ENCODE results near the gene CAPN15. TPM values are rescaled to one million over a fixed set of nuclear protein-coding genes. Genes with fewer than 3 reads are reported as not detected.

The CAPN15 gene
- total and polyA plus RNA-seq, 2 of the 4 experiments (the other 2 are of a cell fraction): 9.3 to 24.3 TPM

- WGBS, 2 experiments (ENCODE audit: extremely low coverage in 2 of 2, insufficient read length in 1 of 2): 64% methylated on average over 4 of the region's 26 CpGs; no CpG with 5 or more reads in 1 of the 2 experiments
- Histone ChIP-seq H3K4me2 (ENCODE audit: low read depth, low read length) (peak within 1 kb of the TSS; percentile 50; the same call in 1 of the 2 replicates), H4K8ac (ENCODE audit: low read depth in 2 of 2, low read length in 2 of 2) (peak within 1 kb of the TSS; percentile 93 to 94), H3K4ac (ENCODE audit: low read depth, low read length) (peak within 1 kb of the TSS; percentile 79), H2AK5ac (ENCODE audit: low read depth, low read length) (peak within 1 kb of the TSS; percentile 80; the same call in 1 of the 2 replicates), H3K9me1 (ENCODE audit: insufficient read depth, low read length) (peaks cover 4% of the 10 kb centered on the region), H2AFZ (replicated peaks; ENCODE audit: low read length, poor library complexity) (peak within 1 kb of the TSS; percentile 95), H3K27me3 (ENCODE audit: control insufficient read depth, insufficient read depth, low read length) (peaks cover 10% of the 10 kb centered on the region), H3K9me3 (ENCODE audit: control insufficient read depth, insufficient read depth, low read length) (no peaks in the 10 kb centered on the region), H3K9ac (ENCODE audit: low read depth, low read length) (peak within 1 kb of the TSS; percentile 34; the same call in 1 of the 2 replicates), H2BK20ac (ENCODE audit: low read depth, low read length) (peak within 1 kb of the TSS; percentile 60; the same call in 1 of the 2 replicates), H3K27ac (ENCODE audit: insufficient read depth, low read length) (peak within 1 kb of the TSS; percentile 39), H2BK5ac (ENCODE audit: low read depth, low read length, poor library complexity, severe bottlenecking) (no peak within 1 kb of the TSS), H3K4me1 (ENCODE audit: control insufficient read depth, insufficient read depth, low read length) (peaks cover 23% of the 10 kb centered on the region), H3K56ac (ENCODE audit: extremely low read depth, insufficient read depth, low read length) (no peak within 1 kb of the TSS), H2BK15ac (ENCODE audit: low read depth, low read length) (peak within 1 kb of the TSS; percentile 53; the same call in 1 of the 3 replicates), H3K36me3 (ENCODE audit: control insufficient read depth, insufficient read depth, low read length) (no peaks in the 10 kb centered on the region), H3K79me1 (ENCODE audit: low read depth in 1 of 2, low read length in 2 of 2) (peaks cover 0 to 17% of the 10 kb centered on the region in 2 experiments; a peak in 2 of 4 replicates), H2BK120ac (ENCODE audit: low read depth, low read length) (peak within 1 kb of the TSS; percentile 27; the same call in 1 of the 2 replicates), H3K14ac (replicated peaks; ENCODE audit: low read depth, low read length) (peak within 1 kb of the TSS; percentile 59; the same call in 1 of the 2 replicates), H4K5ac (ENCODE audit: low read depth, low read length) (peak within 1 kb of the TSS; percentile 91), H2AK9ac (replicated peaks; ENCODE audit: low read depth, low read length, poor library complexity) (peak within 1 kb of the TSS; percentile 89), H3K4me3 (ENCODE audit: insufficient read depth, low read depth, low read length) (no peak within 1 kb of the TSS), H3K18ac (ENCODE audit: low read depth, low read length) (peak within 1 kb of the TSS; percentile 57; the same call in 1 of the 2 replicates), H3K23ac (ENCODE audit: low read depth, low read length) (no peak within 1 kb of the TSS), H4K20me1 (ENCODE audit: insufficient read depth, low read length) (peaks cover 8% of the 10 kb centered on the region; the same call in 1 of the 2 replicates), H4K91ac (ENCODE audit: insufficient read depth, low read depth, low read length) (peak within 1 kb of the TSS; percentile 55)
- intact Hi-C loops (cut with micrococcal nuclease) (no loop called here), in situ Hi-C loops (cut with MboI; ENCODE audit: low sequenced_read_pairs) (no loop called here), dilution Hi-C loops (cut with HindIII; ENCODE audit: low sequenced_read_pairs, unreplicated experiment) (no loop called here)
- ATAC-seq (ENCODE audit: low read depth) (peak; percentile 62), DNase-seq (peak; percentile 54)
- TF ChIP-seq MAZ (IDR thresholded peaks at IDR 0.05; ENCODE audit: borderline replicate concordance, low read depth, low read length): no peak
- no peak for TF ChIP-seq MAFK (IDR thresholded peaks at IDR 0.05; ENCODE audit: low read depth, low read length)
- TF ChIP-seq NFE2L2 (IDR thresholded peaks at IDR 0.05; ENCODE audit: low read depth, low read length): no peak
- no peak for TF ChIP-seq BHLHE40 (IDR thresholded peaks at IDR 0.05; ENCODE audit: low read depth, low read length)
- TF ChIP-seq POLR2A (IDR thresholded peaks at IDR 0.05; ENCODE audit: low read depth, low read length): no peak
- ChIA-PET POLR2A (ENCODE audit: unreplicated experiment) (no interaction called here), CTCF (no interaction called here)
- no TSS peak for BruUV-seq (replicated peaks)
Measured at GRCh38 chr16:566475-567372, 39.2 kb downstream of the CAPN15 start, which contains the start of gene NHLRC4. Gene NHLRC4, plus strand, starts transcription at chr16:567005. Its CDS starts 1,043 bp downstream, at chr16:568048.

All from IMR-90 (cell line).